ENCODE data around the gene MYOM3. TPM values are rescaled to one million over a fixed set of nuclear protein-coding genes. Genes with fewer than 3 reads are reported as not detected.

Gene MYOM3
- total RNA-seq, 1 experiment from 2014 or later = 7.9 TPM

DNA sequence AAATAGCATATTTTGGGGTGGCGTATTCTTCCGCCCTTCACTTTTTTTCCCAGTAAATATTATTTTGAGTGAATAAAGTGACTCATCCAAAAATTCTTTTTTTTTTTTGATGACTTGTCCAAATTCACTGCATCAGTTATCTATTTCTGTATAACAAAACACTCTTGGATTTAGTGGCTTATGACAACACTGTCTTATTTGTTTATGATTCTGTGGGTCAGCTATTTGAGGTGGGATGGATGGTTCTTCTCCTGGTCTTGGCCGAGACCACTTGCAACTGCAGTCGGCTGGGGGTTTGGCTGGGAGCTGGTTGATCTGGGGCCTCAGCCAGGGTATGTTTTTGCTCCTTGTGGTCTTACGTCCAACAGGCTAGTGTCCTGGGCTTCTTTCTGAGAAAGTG, 91.9 kb downstream of the MYOM3 start:
- ChIA-PET RAD21 (ENCODE audit: low non-redundant PET in 1 of 2, low total read pairs in 2 of 2, uncharacterized antibody in 2 of 2, unreplicated experiment in 2 of 2) (no interaction called here), POLR2A (no interaction called here), CTCF (no interaction called here)
- H3K4me1 ChIP-seq (ENCODE audit: control insufficient read depth in 1 of 2, insufficient read depth in 2 of 2, low read length in 2 of 2) = peaks cover 43 to 48% of the 10 kb centered on the region in 2 experiments
- H4K20me1 ChIP-seq (ENCODE audit: insufficient read depth) = no peaks in the 10 kb centered on the region
- intact Hi-C loops (cut with micrococcal nuclease) = no loop called here
- TF ChIP-seq SIN3A (IDR thresholded peaks at IDR 0.05; ENCODE audit: low read depth) (no peak), YY1 (IDR thresholded peaks at IDR 0.05; ENCODE audit: extremely low read depth, insufficient replicate concordance, low read depth, low read length) (no peak), ZFX (IDR thresholded peaks at IDR 0.05) (no peak), SRF (IDR thresholded peaks at IDR 0.05; ENCODE audit: low read depth) (no peak), EZH2phosphoT487 (IDR thresholded peaks at IDR 0.05; ENCODE audit: borderline replicate concordance) (no peak), TCF7L2 (IDR thresholded peaks at IDR 0.05; ENCODE audit: borderline replicate concordance, extremely low read depth, insufficient read depth, insufficient read length) (no peak), CBX3 (IDR thresholded peaks at IDR 0.05; ENCODE audit: low read depth) (no peak), EZH2 (IDR thresholded peaks at IDR 0.05) (no peak), FOSL1 (IDR thresholded peaks at IDR 0.05; ENCODE audit: low read depth) (no peak), JUND (IDR thresholded peaks at IDR 0.05) (no peak), POLR2A (IDR thresholded peaks at IDR 0.05; ENCODE audit: borderline replicate concordance, extremely low read depth, insufficient read depth, insufficient read length) (no peak), EGR1 (IDR thresholded peaks at IDR 0.05; ENCODE audit: low read depth) (no peak)
- TF ChIP-seq, protein P1, sequence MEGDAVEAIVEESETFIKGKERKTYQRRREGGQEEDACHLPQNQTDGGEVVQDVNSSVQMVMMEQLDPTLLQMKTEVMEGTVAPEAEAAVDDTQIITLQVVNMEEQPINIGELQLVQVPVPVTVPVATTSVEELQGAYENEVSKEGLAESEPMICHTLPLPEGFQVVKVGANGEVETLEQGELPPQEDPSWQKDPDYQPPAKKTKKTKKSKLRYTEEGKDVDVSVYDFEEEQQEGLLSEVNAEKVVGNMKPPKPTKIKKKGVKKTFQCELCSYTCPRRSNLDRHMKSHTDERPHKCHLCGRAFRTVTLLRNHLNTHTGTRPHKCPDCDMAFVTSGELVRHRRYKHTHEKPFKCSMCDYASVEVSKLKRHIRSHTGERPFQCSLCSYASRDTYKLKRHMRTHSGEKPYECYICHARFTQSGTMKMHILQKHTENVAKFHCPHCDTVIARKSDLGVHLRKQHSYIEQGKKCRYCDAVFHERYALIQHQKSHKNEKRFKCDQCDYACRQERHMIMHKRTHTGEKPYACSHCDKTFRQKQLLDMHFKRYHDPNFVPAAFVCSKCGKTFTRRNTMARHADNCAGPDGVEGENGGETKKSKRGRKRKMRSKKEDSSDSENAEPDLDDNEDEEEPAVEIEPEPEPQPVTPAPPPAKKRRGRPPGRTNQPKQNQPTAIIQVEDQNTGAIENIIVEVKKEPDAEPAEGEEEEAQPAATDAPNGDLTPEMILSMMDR (IDR thresholded peaks at IDR 0.05 in 2 of 3, conservative IDR thresholded peaks at IDR 0.05 in 1 of 3; ENCODE audit: borderline replicate concordance in 1 of 3, insufficient read depth in 1 of 3, low read depth in 2 of 3, low read length in 2 of 3) = no peak
- TF ChIP-seq, protein P2, sequence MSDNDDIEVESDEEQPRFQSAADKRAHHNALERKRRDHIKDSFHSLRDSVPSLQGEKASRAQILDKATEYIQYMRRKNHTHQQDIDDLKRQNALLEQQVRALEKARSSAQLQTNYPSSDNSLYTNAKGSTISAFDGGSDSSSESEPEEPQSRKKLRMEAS (IDR thresholded peaks at IDR 0.05) = no peak
- TF ChIP-seq, protein P3, sequence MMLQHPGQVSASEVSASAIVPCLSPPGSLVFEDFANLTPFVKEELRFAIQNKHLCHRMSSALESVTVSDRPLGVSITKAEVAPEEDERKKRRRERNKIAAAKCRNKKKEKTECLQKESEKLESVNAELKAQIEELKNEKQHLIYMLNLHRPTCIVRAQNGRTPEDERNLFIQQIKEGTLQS (IDR thresholded peaks at IDR 0.05) = no peak
- TF ChIP-seq, protein P4, sequence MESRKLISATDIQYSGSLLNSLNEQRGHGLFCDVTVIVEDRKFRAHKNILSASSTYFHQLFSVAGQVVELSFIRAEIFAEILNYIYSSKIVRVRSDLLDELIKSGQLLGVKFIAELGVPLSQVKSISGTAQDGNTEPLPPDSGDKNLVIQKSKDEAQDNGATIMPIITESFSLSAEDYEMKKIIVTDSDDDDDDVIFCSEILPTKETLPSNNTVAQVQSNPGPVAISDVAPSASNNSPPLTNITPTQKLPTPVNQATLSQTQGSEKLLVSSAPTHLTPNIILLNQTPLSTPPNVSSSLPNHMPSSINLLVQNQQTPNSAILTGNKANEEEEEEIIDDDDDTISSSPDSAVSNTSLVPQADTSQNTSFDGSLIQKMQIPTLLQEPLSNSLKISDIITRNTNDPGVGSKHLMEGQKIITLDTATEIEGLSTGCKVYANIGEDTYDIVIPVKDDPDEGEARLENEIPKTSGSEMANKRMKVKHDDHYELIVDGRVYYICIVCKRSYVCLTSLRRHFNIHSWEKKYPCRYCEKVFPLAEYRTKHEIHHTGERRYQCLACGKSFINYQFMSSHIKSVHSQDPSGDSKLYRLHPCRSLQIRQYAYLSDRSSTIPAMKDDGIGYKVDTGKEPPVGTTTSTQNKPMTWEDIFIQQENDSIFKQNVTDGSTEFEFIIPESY (IDR thresholded peaks at IDR 0.05; ENCODE audit: extremely low read depth, insufficient replicate concordance, low read length) = no peak
- no peaks in the 10 kb centered on the region for H3K9me3 ChIP-seq (ENCODE audit: control insufficient read depth in 1 of 2, insufficient read depth in 1 of 2, low read depth in 1 of 2, low read length in 2 of 2)
- ATAC-seq (no peak), DNase-seq (ENCODE audit: low read depth, low spot score) (no peak)
- H3K36me3 ChIP-seq (ENCODE audit: control insufficient read depth in 1 of 2, insufficient read depth in 2 of 2, low read length in 2 of 2) = no peaks in the 10 kb centered on the region
- H3K27me3 ChIP-seq (ENCODE audit: insufficient read depth, low read length) = no peaks in the 10 kb centered on the region
- no peak overlapping the region for H2AFZ ChIP-seq (ENCODE audit: low read depth, low read length, poor library complexity, severe bottlenecking)
- BruUV-seq (replicated peaks) = no TSS peak
- no peaks in the 10 kb centered on the region for H3K79me2 ChIP-seq (ENCODE audit: insufficient read depth, low read length)
- H3K9ac ChIP-seq (ENCODE audit: low read length) = no peak overlapping the region
- H3K9me2 ChIP-seq (ENCODE audit: insufficient read depth) = no peaks in the 10 kb centered on the region
- no peak overlapping the region for H3K4me2 ChIP-seq (ENCODE audit: low read length)
- no peak overlapping the region for H3K27ac ChIP-seq (ENCODE audit: low read depth, low read length)
- no peak overlapping the region for H3K4me3 ChIP-seq (replicated peaks in 1 of 2; ENCODE audit: low read depth in 1 of 2, low read length in 2 of 2)
